H1 (cell line): ENCODE results near the gene BANF1. TPM values are rescaled to one million over a fixed set of nuclear protein-coding genes. Genes with fewer than 3 reads are reported as not detected.

Experiments used
- CBX5 ChIP-seq: fragments of 300-800, 300-1000 bp; sonication (generic); IDR thresholded peaks from 2 replicates; pipeline ENCODE4 v1.7.1; 2016; ENCODE audit warnings: antibody characterized with exemption, low read length, low read depth
- CHD7 ChIP-seq: fragments of 300-600 bp; sonication (generic); IDR thresholded peaks from 2 replicates; pipeline ENCODE4 v1.7.1; 2012; ENCODE audit warnings: low read length, moderate library complexity, mild to moderate bottlenecking, inconsistent platforms; ENCODE audit not compliant: insufficient replicate concordance
- CREB1 ChIP-seq: IDR thresholded peaks from 2 replicates; pipeline ENCODE4 v1.6.1; 2012; ENCODE audit warnings: inconsistent platforms
- RAD21 ChIP-seq, 2 experiments: IDR thresholded peaks in 1 of 2; conservative IDR thresholded peaks in 1 of 2; 2 replicates each; pipeline ENCODE4 v1.6.1; 2011; ENCODE audit warnings: low read depth in 2 of 2, low read length in 2 of 2, improper control_type of control experiment in 1 of 2, inconsistent platforms in 1 of 2, mild to moderate bottlenecking in 1 of 2, moderate library complexity in 1 of 2
- SIX5 ChIP-seq: IDR thresholded peaks from 2 replicates; pipeline ENCODE4 v1.6.1; 2011; ENCODE audit warnings: mild to moderate bottlenecking, low read depth, low read length
- polyA plus RNA-seq, 7 experiments: library from polyadenylated mRNA; depleted of rRNA in 3 of 7; stranded (reverse) in 5 of 7; unstranded in 2 of 7; fragments of >200 nt in 5 of 7; fragments of 200-250 nt in 2 of 7; gene quantifications; 1 replicate in 5 of 7; 2 replicates in 1 of 7; 4 replicates in 1 of 7; pipeline versions ENCODE4 v1.2.1 to v1.2.3, GENCODE V29; 2011 to 2013; ENCODE audit warnings: missing spikeins in 2 of 7, mixed read lengths in 2 of 7
- total RNA-seq: library from RNA; stranded (reverse); fragmentation: NEBNext Ultra II Directional; extraction: Animal tissue kit (Norgen Biotek cat#: 25700); gene quantifications from 2 replicates; pipeline ENCODE4 v1.2.1, GENCODE V29; 2021
- TF ChIP-seq, protein P1 (sequence below), 3 experiments: IDR thresholded peaks; 1 replicate in 2 of 3; 2 replicates in 1 of 3; pipeline versions ENCODE4 v1.5.1 to v1.6.1; 2011; ENCODE audit warnings: low read length in 3 of 3, mild to moderate bottlenecking in 3 of 3, inconsistent platforms in 2 of 3, low read depth in 1 of 3, moderate library complexity in 1 of 3; ENCODE audit not compliant: insufficient read depth in 1 of 3; ENCODE audit errors: control extremely low read depth in 1 of 3

The BANF1 gene
- total and polyA plus RNA-seq, 2 of the 8 experiments (the other 6 are each of a cell fraction or from before 2014, with no cell fraction given) = 330 to 467 TPM

DNA sequence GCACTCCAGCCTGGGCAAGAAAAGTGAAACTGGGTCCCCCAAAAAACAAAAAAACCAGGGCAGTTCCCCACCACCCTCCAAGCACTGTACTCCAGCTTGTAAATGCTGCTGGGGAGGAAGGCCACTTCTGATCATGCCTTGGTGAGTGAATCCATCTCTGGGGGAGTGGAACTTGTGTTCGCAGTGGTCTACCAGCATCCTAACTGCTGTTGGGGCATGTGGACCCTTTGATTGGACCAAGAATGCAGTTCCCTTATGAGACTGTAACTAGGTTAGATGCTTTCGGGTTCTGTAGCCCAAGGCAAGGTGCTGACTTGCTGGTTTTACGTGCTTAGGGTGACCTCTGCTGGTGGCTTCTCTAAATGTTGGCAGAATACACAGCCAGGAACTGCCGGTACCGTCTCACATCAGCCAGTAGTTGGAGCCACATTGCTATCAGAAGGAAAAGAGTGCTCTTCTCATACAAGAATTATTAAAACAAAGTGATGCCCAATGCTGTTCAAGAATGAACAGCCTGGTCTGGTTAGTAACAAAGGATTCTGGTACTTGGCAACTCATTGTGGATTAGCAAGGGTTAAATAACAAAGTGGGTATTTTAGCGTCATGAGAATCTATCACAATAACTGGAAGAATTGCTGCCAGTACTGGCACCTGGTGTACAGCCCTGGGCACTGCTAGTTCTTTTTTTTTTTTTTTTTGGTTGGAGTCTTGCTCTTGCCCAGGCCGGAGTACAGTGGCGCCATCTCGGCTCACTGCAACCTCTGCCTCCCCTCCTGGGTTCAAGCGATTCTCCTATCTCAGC is 13.3 kb upstream of the BANF1 start (continued):
- no peak for TF ChIP-seq CHD7
- no peak for TF ChIP-seq CBX5
- TF ChIP-seq SIX5 = no peak
- peak; percentile 96 for TF ChIP-seq RAD21 (IDR thresholded peaks at IDR 0.05 in 1 of 2, conservative IDR thresholded peaks at IDR 0.05 in 1 of 2; ENCODE audit: low read depth in 2 of 2, low read length in 2 of 2)
- TF ChIP-seq, protein P1, sequence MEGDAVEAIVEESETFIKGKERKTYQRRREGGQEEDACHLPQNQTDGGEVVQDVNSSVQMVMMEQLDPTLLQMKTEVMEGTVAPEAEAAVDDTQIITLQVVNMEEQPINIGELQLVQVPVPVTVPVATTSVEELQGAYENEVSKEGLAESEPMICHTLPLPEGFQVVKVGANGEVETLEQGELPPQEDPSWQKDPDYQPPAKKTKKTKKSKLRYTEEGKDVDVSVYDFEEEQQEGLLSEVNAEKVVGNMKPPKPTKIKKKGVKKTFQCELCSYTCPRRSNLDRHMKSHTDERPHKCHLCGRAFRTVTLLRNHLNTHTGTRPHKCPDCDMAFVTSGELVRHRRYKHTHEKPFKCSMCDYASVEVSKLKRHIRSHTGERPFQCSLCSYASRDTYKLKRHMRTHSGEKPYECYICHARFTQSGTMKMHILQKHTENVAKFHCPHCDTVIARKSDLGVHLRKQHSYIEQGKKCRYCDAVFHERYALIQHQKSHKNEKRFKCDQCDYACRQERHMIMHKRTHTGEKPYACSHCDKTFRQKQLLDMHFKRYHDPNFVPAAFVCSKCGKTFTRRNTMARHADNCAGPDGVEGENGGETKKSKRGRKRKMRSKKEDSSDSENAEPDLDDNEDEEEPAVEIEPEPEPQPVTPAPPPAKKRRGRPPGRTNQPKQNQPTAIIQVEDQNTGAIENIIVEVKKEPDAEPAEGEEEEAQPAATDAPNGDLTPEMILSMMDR (IDR thresholded peaks at IDR 0.05; ENCODE audit: control extremely low read depth in 1 of 3, insufficient read depth in 1 of 3, low read depth in 1 of 3, low read length in 3 of 3) = peak; percentile 79 to 99 (median 99)
- no peak for TF ChIP-seq CREB1
